K562 (cell line): ENCODE data around the gene AHCYL1. TPM values are rescaled to one million over a fixed set of nuclear protein-coding genes. Genes with fewer than 3 reads are reported as not detected.

ENCODE experiments used
- ATAC-seq: fragments of 200-7000 bp; cut with Tn5 transposase; 3 replicates; pipeline ENCODE4 v1.9.1; 2020; ENCODE audit warnings: moderate library complexity
- BruUV-seq: library from RNA; stranded (reverse); fragments of 400-500 nt; replicated peaks from 2 replicates; lab custom pipeline; 2021; lab: Mats Ljungman, UMichigan
- CTCF ChIA-PET: fragments of 300-600 bp; formaldehyde crosslinking; extraction: SDS; loops from one replicate; lab custom pipeline; 2021; ENCODE audit warnings: low intra/inter-chr PET ratio; lab: Yijun Ruan, JAX
- POLR2A ChIA-PET: fragments of 300-600, 350-650 bp; sonication (Branson Sonifier 250); formaldehyde crosslinking; extraction: SDS; loops from one replicate; lab custom pipeline; 2021; ENCODE audit warnings: antibody characterized with exemption, inconsistent platforms; lab: Yijun Ruan, JAX
- DNase-seq, 4 experiments: peaks; one replicate each; pipeline versions ENCODE4 v3.0.0 to v3.0.0-alpha.2; 2011 to 2018; ENCODE audit warnings: low spot score in 3 of 4, mixed read lengths in 3 of 4; ENCODE audit errors: extremely low read depth in 1 of 4
- FAIRE-seq: peaks from 2 replicates; lab custom pipeline; 2011; peaks lifted over from hg19 to GRCh38; lab: Jason Lieb, UNC
- H2AFZ ChIP-seq: 2 replicates; pipeline ENCODE4 v1.6.0; 2011; ENCODE audit warnings: low read depth, low read length, control low read depth, inconsistent platforms
- H3K27ac ChIP-seq: fragments of 200-600 bp; 3 replicates; pipeline ENCODE4 v1.8.0; 2011; ENCODE audit warnings: low read depth, mild to moderate bottlenecking, control low read depth, inconsistent platforms, low read length, moderate library complexity, mixed read lengths; ENCODE audit errors: extremely low read depth
- H3K27me3 ChIP-seq, 2 experiments: fragments of 300-600 bp in 1 of 2; 2 replicates in 1 of 2; 3 replicates in 1 of 2; pipeline versions ENCODE4 v1.6.0 to v1.8.0; 2011; ENCODE audit warnings: inconsistent platforms in 2 of 2, low read length in 2 of 2, mild to moderate bottlenecking in 1 of 2, mixed read lengths in 1 of 2, moderate library complexity in 1 of 2; ENCODE audit not compliant: control insufficient read depth in 2 of 2, insufficient read depth in 2 of 2
- H3K36me3 ChIP-seq: fragments of 300-600 bp; 3 replicates; pipeline ENCODE4 v1.8.0; 2011; ENCODE audit warnings: mild to moderate bottlenecking, low read length, inconsistent platforms; ENCODE audit not compliant: control insufficient read depth, insufficient read depth
- H3K4me1 ChIP-seq, 2 experiments: fragments of 200-600 bp in 1 of 2; replicated peaks in 1 of 2; 2 replicates in 1 of 2; 3 replicates in 1 of 2; pipeline versions ENCODE4 v1.5.1 to v1.8.0; 2011; ENCODE audit warnings: inconsistent platforms in 2 of 2, low read length in 2 of 2, mild to moderate bottlenecking in 1 of 2, mixed read lengths in 1 of 2, moderate library complexity in 1 of 2; ENCODE audit not compliant: control insufficient read depth in 2 of 2, insufficient read depth in 2 of 2
- H3K4me2 ChIP-seq: 2 replicates; pipeline ENCODE4 v1.6.1; 2011; ENCODE audit warnings: low read length, control low read depth, inconsistent platforms, mixed read lengths; ENCODE audit not compliant: insufficient read depth
- H3K4me3 ChIP-seq: fragments of 200-600 bp; sonication (generic), shearing (Covaris generic); 2 replicates; pipeline ENCODE4 v1.5.1; 2016; ENCODE audit warnings: control low read depth, inconsistent platforms
- H3K79me2 ChIP-seq: fragments of 200-600 bp; 3 replicates; pipeline ENCODE4 v1.8.0; 2011; ENCODE audit warnings: low read length, inconsistent platforms; ENCODE audit not compliant: control insufficient read depth, insufficient read depth
- H3K9ac ChIP-seq, 2 experiments: 2 replicates each; pipeline versions ENCODE4 v1.6.0 to v1.6.1; 2011; ENCODE audit warnings: low read depth in 2 of 2, low read length in 2 of 2, control low read depth in 1 of 2, inconsistent platforms in 1 of 2, mild to moderate bottlenecking in 1 of 2, mixed read lengths in 1 of 2; ENCODE audit not compliant: insufficient read depth in 1 of 2
- H3K9me1 ChIP-seq: one replicate; pipeline ENCODE4 v1.6.0; 2011; ENCODE audit warnings: inconsistent platforms, mild to moderate bottlenecking, low read length, moderate library complexity; ENCODE audit not compliant: control insufficient read depth, insufficient read depth
- H3K9me3 ChIP-seq: replicated peaks from 2 replicates; pipeline ENCODE4 v1.5.1; 2011; ENCODE audit warnings: low read depth, low read length, inconsistent platforms; ENCODE audit not compliant: control insufficient read depth, insufficient read depth
- H4K20me1 ChIP-seq: replicated peaks from 2 replicates; pipeline ENCODE4 v1.6.1; 2011; ENCODE audit warnings: low read length, inconsistent platforms, mixed read lengths; ENCODE audit not compliant: control insufficient read depth, insufficient read depth
- FOXA3 ChIP-seq, 2 experiments: fragments of 450-650 bp in 1 of 2; sonication (generic) in 1 of 2; formaldehyde crosslinking; IDR thresholded peaks in 1 of 2; conservative IDR thresholded peaks in 1 of 2; 2 replicates each; pipeline versions ENCODE4 v1.4.0 to v1.8.0; 2020 to 2022; ENCODE audit warnings: mild to moderate bottlenecking in 2 of 2, missing genetic modification reagents in 1 of 2
- MTF1 ChIP-seq: fragments of 250-450 bp; sonication (Bioruptor Pico); IDR thresholded peaks from 2 replicates; pipeline ENCODE4 v1.9.0; 2021; ENCODE audit warnings: moderate library complexity, mild to moderate bottlenecking, inconsistent platforms, borderline replicate concordance
- WGBS: fragments of 100-300 bp; shearing (Covaris generic); methylation state at CpG from one replicate; pipeline ENCODE4 v1.1.6; 2016; ENCODE audit warnings: low coverage, mixed read lengths; ENCODE audit not compliant: insufficient coverage; ENCODE audit errors: missing lambda C conversion rate; 5-methylcytosine and 5-hydroxymethylcytosine counted together
- in situ Hi-C: fragments of 300-500 bp; cut with MboI; formaldehyde crosslinking; loops from 4 replicates; pipeline ENCODE4 v1.15.0; 2018; ENCODE audit warnings: inconsistent platforms, mixed read lengths
- intact Hi-C: fragments of 100-400 bp; cut with micrococcal nuclease; formaldehyde crosslinking; loops from 2 replicates; pipeline ENCODE4 v1.14.2; 2022
- polyA plus RNA-seq, 8 experiments: library from polyadenylated mRNA; depleted of rRNA in 4 of 8; stranded (reverse) in 5 of 8; unstranded in 3 of 8; fragments of >200 nt; fragmentation: Nextera tagmentation in 2 of 8; fragmentation: Illumina TruSeq in 1 of 8; extraction: Ambion mirVana in 2 of 8; extraction: Trizol in 1 of 8; gene quantifications; 2 replicates each; pipeline versions ENCODE4 v1.2.1 to v1.2.3, GENCODE V29; 2011 to 2014; ENCODE audit warnings: inconsistent platforms in 1 of 8, missing spikeins in 1 of 8
- total RNA-seq, 7 experiments: library from RNA; depleted of rRNA in 6 of 7; stranded (reverse); fragments of >200 nt in 6 of 7; fragmentation: Illumina TruSeq in 2 of 7; extraction: Trizol in 2 of 7; gene quantifications; 2 replicates each; pipeline versions ENCODE4 v1.2.1 to v1.2.3, GENCODE V29; 2011 to 2021; ENCODE audit warnings: low replicate concordance in 1 of 7
- TF ChIP-seq, protein P1 (sequence below): sonication (generic); formaldehyde crosslinking; IDR thresholded peaks from 2 replicates; pipeline ENCODE4 v1.8.0; 2022; ENCODE audit warnings: mild to moderate bottlenecking, missing genetic modification reagents, borderline replicate concordance
- TF ChIP-seq, protein P2 (sequence below): fragments of 250-450 bp; sonication (Bioruptor Pico); IDR thresholded peaks from 2 replicates; pipeline ENCODE4 v1.6.1; 2021; ENCODE audit warnings: mild to moderate bottlenecking

AHCYL1 gene
- total and polyA plus RNA-seq, 9 of the 15 experiments (the other 6 are each of a cell fraction or from before 2014, with no cell fraction given), result 27.3 to 118 (median 44.5) TPM

DNA sequence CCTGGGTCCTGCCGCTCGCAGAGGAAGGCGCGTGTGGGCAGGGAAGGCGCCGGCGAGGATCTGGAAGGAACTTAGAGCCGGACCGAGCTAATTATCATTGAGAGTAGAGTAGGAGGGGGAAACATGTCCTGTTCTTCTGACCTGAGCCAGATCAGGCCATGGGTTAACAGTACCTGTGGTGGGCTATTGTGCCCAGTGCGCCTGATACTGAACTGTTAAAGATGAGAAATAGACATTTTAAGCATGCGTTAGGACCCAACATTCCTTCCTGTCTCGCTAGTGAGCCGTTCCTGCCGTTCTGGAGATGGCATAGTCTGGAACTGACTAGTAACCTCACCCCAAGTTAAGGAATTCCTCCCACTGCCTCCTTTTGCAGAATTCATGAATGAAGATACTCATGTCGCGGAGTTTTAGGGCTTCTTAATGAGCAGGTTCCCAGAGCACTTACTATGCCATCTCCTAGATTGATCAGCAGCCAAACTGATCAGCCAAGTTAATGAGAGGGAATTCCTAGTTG lies 50.7 kb downstream of the AHCYL1 start (continued):
- TF ChIP-seq, protein P1, sequence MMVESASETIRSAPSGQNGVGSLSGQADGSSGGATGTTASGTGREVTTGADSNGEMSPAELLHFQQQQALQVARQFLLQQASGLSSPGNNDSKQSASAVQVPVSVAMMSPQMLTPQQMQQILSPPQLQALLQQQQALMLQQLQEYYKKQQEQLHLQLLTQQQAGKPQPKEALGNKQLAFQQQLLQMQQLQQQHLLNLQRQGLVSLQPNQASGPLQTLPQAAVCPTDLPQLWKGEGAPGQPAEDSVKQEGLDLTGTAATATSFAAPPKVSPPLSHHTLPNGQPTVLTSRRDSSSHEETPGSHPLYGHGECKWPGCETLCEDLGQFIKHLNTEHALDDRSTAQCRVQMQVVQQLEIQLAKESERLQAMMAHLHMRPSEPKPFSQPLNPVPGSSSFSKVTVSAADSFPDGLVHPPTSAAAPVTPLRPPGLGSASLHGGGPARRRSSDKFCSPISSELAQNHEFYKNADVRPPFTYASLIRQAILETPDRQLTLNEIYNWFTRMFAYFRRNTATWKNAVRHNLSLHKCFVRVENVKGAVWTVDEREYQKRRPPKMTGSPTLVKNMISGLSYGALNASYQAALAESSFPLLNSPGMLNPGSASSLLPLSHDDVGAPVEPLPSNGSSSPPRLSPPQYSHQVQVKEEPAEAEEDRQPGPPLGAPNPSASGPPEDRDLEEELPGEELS (CRISPR knock-in tag), result peak; percentile 56; the same call in 1 of the 2 replicates

DNA sequence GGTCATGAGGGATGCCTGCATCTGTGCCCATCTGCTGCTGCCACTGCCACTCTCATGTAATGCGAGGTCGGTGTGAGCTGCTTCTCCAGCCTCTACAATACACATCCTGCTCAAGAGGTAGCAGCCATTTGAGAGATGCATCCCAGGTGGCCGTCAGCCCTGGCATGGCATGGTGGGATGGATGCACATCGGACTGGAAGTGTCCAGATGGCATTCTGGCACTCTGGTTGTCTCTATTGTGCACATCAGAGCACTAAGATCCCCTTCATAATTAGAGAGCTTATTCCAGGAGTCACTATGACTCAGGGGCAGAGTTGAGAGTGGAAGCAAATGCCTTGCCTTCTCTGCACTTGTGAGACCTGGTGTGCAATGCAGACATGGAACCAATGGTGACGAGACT lies 53.7 kb downstream of the AHCYL1 start:
- Histone ChIP-seq H3K4me1 (peaks cover 12 to 14% of the 10 kb centered on the region in 2 experiments), H4K20me1 (peaks cover 5% of the 10 kb centered on the region; the same call in 1 of the 2 replicates), H3K4me3 (no peak overlapping the region), H3K79me2 (peaks cover 30% of the 10 kb centered on the region), H3K27me3 (no peaks in the 10 kb centered on the region), H3K27ac (no peak overlapping the region), H3K36me3 (peaks cover 68% of the 10 kb centered on the region), H3K9me1 (peaks cover 3% of the 10 kb centered on the region), H3K9me3 (no peaks in the 10 kb centered on the region), H3K4me2 (no peak overlapping the region), H2AFZ (no peak overlapping the region), H3K9ac (no peak overlapping the region)
- BruUV-seq, result no TSS peak
- in situ Hi-C loops, result no loop called here
- TF ChIP-seq MTF1 (CRISPR knock-in tag) (no peak), FOXA3 (CRISPR knock-in tag; conservative IDR thresholded peaks at IDR 0.05 in 1 of 2, IDR thresholded peaks at IDR 0.05 in 1 of 2) (0 out of 4 replicates have a peak, but pooled peaks of 1 of the 2 experiments have one; percentile 24)
- TF ChIP-seq, protein P2, sequence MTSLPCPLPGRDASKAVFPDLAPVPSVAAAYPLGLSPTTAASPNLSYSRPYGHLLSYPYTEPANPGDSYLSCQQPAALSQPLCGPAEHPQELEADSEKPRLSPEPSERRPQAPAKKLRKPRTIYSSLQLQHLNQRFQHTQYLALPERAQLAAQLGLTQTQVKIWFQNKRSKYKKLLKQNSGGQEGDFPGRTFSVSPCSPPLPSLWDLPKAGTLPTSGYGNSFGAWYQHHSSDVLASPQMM (CRISPR knock-in tag), result no peak
- CTCF ChIA-PET, result no interaction called here
- DNase-seq (no peak), ATAC-seq (no peak), FAIRE-seq (no peak)
- intact Hi-C loops, result no loop called here
- 96% methylated on average over 5 of the region's 5 CpGs for WGBS
- POLR2A ChIA-PET, result interaction anchor here (0.6 to 14.6 kb wide), 3 partner anchors 11 to 141 kb away, joined by 3 to 200 read pairs (median 3); no protein-coding TSS in a partner anchor
